Transverse colon (tissue), 4 donors: ENCODE data around the gene CD300E. TPM values are rescaled to one million over a fixed set of nuclear protein-coding genes. Genes with fewer than 3 reads are reported as not detected.
"Not testable (repeated sequence)": the region's sequence is repeated elsewhere in the genome, so short reads cannot be mapped to it uniquely, and the experiment has no call there.

Experiments used
- DNase-seq: peaks from one replicate; pipeline ENCODE4 v3.0.0-alpha.2; 2019
- H3K27ac ChIP-seq, 4 donors: fragments of 200-600 bp; sonication (generic); 2 replicates each; pipeline ENCODE4 v1.5.1; 2016 to 2018; ENCODE audit warnings: inconsistent platforms in 4 of 4
- H3K27me3 ChIP-seq: fragments of 200-600 bp; sonication (generic); 2 replicates; pipeline ENCODE4 v1.5.1; 2017; ENCODE audit warnings: inconsistent platforms
- H3K36me3 ChIP-seq, 4 donors: fragments of 200-600 bp; sonication (generic); 2 replicates each; pipeline ENCODE4 v1.5.1; 2017 to 2019; ENCODE audit warnings: inconsistent platforms in 4 of 4
- H3K4me1 ChIP-seq, 4 donors: fragments of 200-600 bp; sonication (generic); 2 replicates each; pipeline ENCODE4 v1.5.1; 2017 to 2020; ENCODE audit warnings: inconsistent platforms in 4 of 4
- H3K4me3 ChIP-seq, 4 donors: fragments of 200-600 bp; sonication (generic); 1 replicate in 1 of 4; 2 replicates in 3 of 4; pipeline versions ENCODE4 v1.5.1 to v1.6.1; 2017 to 2019; ENCODE audit warnings: inconsistent platforms in 4 of 4
- H3K9me3 ChIP-seq, 2 donors: fragments of 200-600 bp; sonication (generic); 2 replicates each; pipeline ENCODE4 v1.5.1; 2017 to 2019; ENCODE audit warnings: inconsistent platforms in 2 of 2
- CTCF ChIP-seq, 5 experiments: fragments of 200-600 bp in 3 of 5; fragments of 450-650 bp in 2 of 5; sonication (generic) in 3 of 5; IDR thresholded peaks; 1 replicate in 2 of 5; 2 replicates in 3 of 5; pipeline ENCODE4 v1.5.1; 2016 to 2017; ENCODE audit warnings: antibody characterized with exemption in 5 of 5, inconsistent platforms in 3 of 5, mild to moderate bottlenecking in 2 of 5, moderate library complexity in 1 of 5
- EP300 ChIP-seq: sonication (generic); formaldehyde crosslinking; IDR thresholded peaks from one replicate; pipeline ENCODE4 v1.6.1; 2017; ENCODE audit warnings: antibody characterized with exemption, low read depth
- POLR2A ChIP-seq: fragments of 450-650 bp; IDR thresholded peaks from one replicate; pipeline ENCODE4 v1.6.1; 2016; ENCODE audit warnings: antibody characterized with exemption, mild to moderate bottlenecking, moderate library complexity
- POLR2AphosphoS5 ChIP-seq, 3 donors: sonication (generic); formaldehyde crosslinking; IDR thresholded peaks; one replicate each; pipeline ENCODE4 v1.6.1; 2016; ENCODE audit warnings: antibody characterized with exemption in 3 of 3
- WGBS, 2 donors: methylation state at CpG; one replicate each; pipeline ENCODE4 v1.1.5; 2018; ENCODE audit warnings: low coverage in 1 of 2; 5-methylcytosine and 5-hydroxymethylcytosine counted together
- in situ Hi-C, 4 donors: fragments of 200-750 bp; cut with MboI; loops; one replicate each; pipeline versions ENCODE4 v1.15.0 to v1.15.1; 2017; ENCODE audit warnings: low sequenced_read_pairs in 3 of 4, low pct_ligation_motif_present in 1 of 4, low pct_unique_long_range_greater_than_20kb in 1 of 4
- intact Hi-C: fragments of 100-400 bp; cut with DNase I; formaldehyde crosslinking; loops from one replicate; pipeline ENCODE4 v1.15.1; 2023; ENCODE audit warnings: low total_unique reads
- total RNA-seq, 4 donors: library from RNA; depleted of rRNA; stranded (reverse); fragments of >200 nt; gene quantifications; one replicate each; pipeline ENCODE4 v1.1.0, GENCODE V29; 2016

CD300E gene
- total RNA-seq, 4 donors from 2014 or later: 0.14 to 0.32 TPM; not detected in 2

GRCh38 chr17:74633326-74633725 lies 9.8 kb upstream of the CD300E start:
- H3K4me1 ChIP-seq: peaks cover 0 to 8% (median 5%) of the 10 kb centered on the region in 4 donors
- no peaks in the 10 kb centered on the region for H3K9me3 ChIP-seq
- no peak overlapping the region for H3K4me3 ChIP-seq
- no peak overlapping the region for H3K27ac ChIP-seq
- H3K36me3 ChIP-seq: no peaks in the 10 kb centered on the region
- H3K27me3 ChIP-seq: peaks cover 38% of the 10 kb centered on the region
- no peak for DNase-seq
- in situ Hi-C loops: no loop called here
- intact Hi-C loops: no loop called here
- WGBS, 2 donors: 77% methylated on average over 8 of the region's 8 CpGs; no CpG with 5 or more reads in 1 of the 2 donors
- TF ChIP-seq POLR2AphosphoS5 (IDR thresholded peaks at IDR 0.05): no peak
- no peak for TF ChIP-seq CTCF (IDR thresholded peaks at IDR 0.05)
- TF ChIP-seq POLR2A: no peak
- no peak for TF ChIP-seq EP300

- H3K36me3 ChIP-seq: no peaks in the 10 kb centered on the region
- intact Hi-C loops (no loop called here), in situ Hi-C loops (no loop called here)
- peaks cover 0 to 8% (median 5%) of the 10 kb centered on the region in 4 donors for H3K4me1 ChIP-seq
- no peak overlapping the region for H3K27ac ChIP-seq
- no peak overlapping the region for H3K4me3 ChIP-seq
- TF ChIP-seq CTCF (IDR thresholded peaks at IDR 0.05) (no peak), EP300 (no peak), POLR2A (no peak), POLR2AphosphoS5 (IDR thresholded peaks at IDR 0.05) (no peak)
- peaks cover 31% of the 10 kb centered on the region for H3K27me3 ChIP-seq
- no peaks in the 10 kb centered on the region for H3K9me3 ChIP-seq
- 79 to 81% methylated on average over 5 to 9 of the region's 9 CpGs for WGBS, 2 donors
- no peak for DNase-seq
Observed at GRCh38 chr17:74632617-74633016, 9.1 kb upstream of the CD300E start.

- Histone ChIP-seq H3K4me1 (peaks cover 0 to 8% (median 5%) of the 10 kb centered on the region in 4 donors), H3K27ac (no peak overlapping the region)
Observed at GRCh38 chr17:74631468-74632450, 8.2 kb upstream of the CD300E start.

GRCh38 chr17:74630251-74630650 lies 6.7 kb upstream of the CD300E start:
- H3K4me3 ChIP-seq, H3K9me3 ChIP-seq, H3K4me1 ChIP-seq, intact Hi-C loops, in situ Hi-C loops, H3K27ac ChIP-seq, H3K36me3 ChIP-seq, DNase-seq: not testable (repeated sequence)
- peaks cover 15% of the 10 kb centered on the region for H3K27me3 ChIP-seq
- WGBS, 2 donors: 80 to 93% methylated on average over 3 to 14 of the region's 14 CpGs

More at GRCh38 chr17:74631468-74632450, 8.2 kb upstream of the CD300E start:
- Histone ChIP-seq H3K36me3 (no peaks in the 10 kb centered on the region), H3K9me3 (no peaks in the 10 kb centered on the region), H3K4me3 (no peak overlapping the region), H3K27me3 (peaks cover 25% of the 10 kb centered on the region)
- intact Hi-C loops (no loop called here), in situ Hi-C loops (no loop called here)
- WGBS, 2 donors: 10 to 39% methylated on average over 4 to 14 of the region's 14 CpGs
- TF ChIP-seq POLR2A: no peak
- no peak for TF ChIP-seq POLR2AphosphoS5 (IDR thresholded peaks at IDR 0.05)
- TF ChIP-seq CTCF (IDR thresholded peaks at IDR 0.05): no peak
- no peak for TF ChIP-seq EP300
- no peak for DNase-seq
